Pancreas (tissue), 10 donors: ENCODE results near the gene TTLL5. TPM values are rescaled to one million over a fixed set of nuclear protein-coding genes. Genes with fewer than 3 reads are reported as not detected.

ENCODE experiments used
- ATAC-seq, 4 donors: fragments of 200-7000 bp; cut with Tn5 transposase; one replicate each; pipeline versions ENCODE4 v1.8.0 to v1.9.1; 2020; ENCODE audit warnings: mild to moderate bottlenecking in 4 of 4, moderate library complexity in 4 of 4
- DNase-seq, 6 donors: peaks; one replicate each; pipeline ENCODE4 v3.0.0-alpha.2; 2020
- FAIRE-seq: peaks from 2 replicates; lab custom pipeline; 2012; peaks lifted over from hg19 to GRCh38; lab: Jason Lieb, UNC
- H3K27ac ChIP-seq, 4 donors: fragments of 200-600 bp; sonication (generic); 1 replicate in 3 of 4; 2 replicates in 1 of 4; pipeline versions ENCODE4 v1.5.0 to v1.8.0; 2020
- H3K27me3 ChIP-seq, 4 donors: fragments of 200-600 bp; one replicate each; pipeline ENCODE4 v1.8.0; 2021
- H3K36me3 ChIP-seq, 3 donors: fragments of 200-600 bp; sonication (generic) in 1 of 3; one replicate each; pipeline versions ENCODE4 v1.5.0 to v1.8.0; 2020 to 2021
- H3K4me1 ChIP-seq, 3 donors: fragments of 200-600 bp; one replicate each; pipeline ENCODE4 v1.8.0; 2021
- H3K4me3 ChIP-seq, 4 donors: fragments of 200-600 bp; sonication (generic) in 2 of 4; one replicate each; pipeline versions ENCODE4 v1.5.0 to v1.8.0; 2020 to 2021
- H3K9me3 ChIP-seq, 4 donors: fragments of 200-600 bp; one replicate each; pipeline ENCODE4 v1.8.0; 2021
- CTCF ChIP-seq, 4 donors: fragments of 200-600 bp; sonication (generic) in 3 of 4; IDR thresholded peaks; one replicate each; pipeline versions ENCODE4 v1.5.0 to v1.8.0; 2021; ENCODE audit warnings: antibody characterized with exemption in 4 of 4
- WGBS, 2 donors: extraction: QIAGEN DNeasy Blood & Tissue Kit; methylation state at CpG; one replicate each; pipeline ENCODE4 v1.1.7; 2013; 5-methylcytosine and 5-hydroxymethylcytosine counted together
- intact Hi-C, 3 donors: fragments of 100-400 bp; cut with DNase I; formaldehyde crosslinking; loops; one replicate each; pipeline versions ENCODE4 v1.11.1 to v1.14.2; 2022
- polyA plus RNA-seq, 2 donors: library from polyadenylated mRNA; stranded (reverse); fragments of 200-250 nt; gene quantifications; one replicate each; pipeline ENCODE4 v1.2.3, GENCODE V29; 2013
- total RNA-seq, 6 donors: library from RNA; stranded (reverse); fragmentation: NEBNext Ultra II Directional in 4 of 6; extraction: Animal tissue kit (Norgen Biotek cat#: 25700) in 4 of 6; gene quantifications; one replicate each; pipeline versions ENCODE4 v1.2.1 to v1.2.4, GENCODE V29; 2021 to 2023
- donor health status: healthy with polysubstance abuse.
- donor health status: DM: no; HTN: no; CAD: no; lungs with moderate emphysema.
- donor health status: DM: no; HTN: no; CAD: no.
- donor health status: control.
- donor health status: control.
- donor health status: Bipolar disorder and iron deficiency.
- donor health status: DM: yes; HTN: yes; CAD: no.
- donor health status: DM: no; HTN: no; CAD: no.
- donor health status: DM: no; HTN: no; CAD: no.
- donor health status: DM: yes; HTN: yes; CAD: no.

TTLL5 gene
- total and polyA plus RNA-seq, 8 donors = 7.6 to 22.6 (median 12.0) TPM

- H3K4me1 ChIP-seq = no peaks in the 10 kb centered on the region
- intact Hi-C loops = no loop called here
- H3K27ac ChIP-seq = no peak overlapping the region
- no peaks in the 10 kb centered on the region for H3K36me3 ChIP-seq
- no peak for ATAC-seq
- DNase-seq = no peak
- no peak for FAIRE-seq
- no peak overlapping the region for H3K4me3 ChIP-seq
- no peaks in the 10 kb centered on the region for H3K27me3 ChIP-seq
- TF ChIP-seq CTCF (IDR thresholded peaks at IDR 0.05) = no peak
- WGBS, 2 donors = 81 to 86% methylated on average over 1 of the region's 1 CpG
- H3K9me3 ChIP-seq = no peaks in the 10 kb centered on the region
Observed at GRCh38 chr14:75748336-75748735, 87.3 kb downstream of the TTLL5 start.

- FAIRE-seq (no peak), DNase-seq (no peak), ATAC-seq (peak in 1 of 4 donors; percentile 44)
- Histone ChIP-seq H3K4me3 (no peak overlapping the region), H3K9me3 (no peaks in the 10 kb centered on the region), H3K4me1 (no peaks in the 10 kb centered on the region), H3K27ac (no peak overlapping the region), H3K36me3 (no peaks in the 10 kb centered on the region), H3K27me3 (no peaks in the 10 kb centered on the region)
- no peak for TF ChIP-seq CTCF (IDR thresholded peaks at IDR 0.05)
- 94 to 96% methylated on average over 5 of the region's 5 CpGs for whole genome bisulfite sequencing, 2 donors
- intact Hi-C loops = no loop called here
Observed at GRCh38 chr14:75751296-75751695, 90.2 kb downstream of the TTLL5 start.

GRCh38 chr14:75752086-75752485, 91.0 kb downstream of the TTLL5 start:
- H3K9me3 ChIP-seq = no peaks in the 10 kb centered on the region
- H3K4me1 ChIP-seq = no peaks in the 10 kb centered on the region
- no peak for ATAC-seq
- no peaks in the 10 kb centered on the region for H3K27me3 ChIP-seq
- intact Hi-C loops = no loop called here
- TF ChIP-seq CTCF (IDR thresholded peaks at IDR 0.05) = no peak
- no peak overlapping the region for H3K4me3 ChIP-seq
- no peak overlapping the region for H3K27ac ChIP-seq
- DNase-seq = no peak
- no peaks in the 10 kb centered on the region for H3K36me3 ChIP-seq
- 83 to 90% methylated on average over 3 of the region's 3 CpGs for WGBS, 2 donors
- FAIRE-seq = no peak

- H3K27ac ChIP-seq = no peak overlapping the region
- DNase-seq (no peak), FAIRE-seq (no peak), ATAC-seq (no peak)
- no peaks in the 10 kb centered on the region for H3K4me1 ChIP-seq
- H3K9me3 ChIP-seq = no peaks in the 10 kb centered on the region
- no peak for TF ChIP-seq CTCF (IDR thresholded peaks at IDR 0.05)
- intact Hi-C loops = no loop called here
- 79 to 87% methylated on average over 4 of the region's 4 CpGs for WGBS, 2 donors
- no peaks in the 10 kb centered on the region for H3K36me3 ChIP-seq
- no peaks in the 10 kb centered on the region for H3K27me3 ChIP-seq
- no peak overlapping the region for H3K4me3 ChIP-seq
Observed at GRCh38 chr14:75752907-75753594, 92.0 kb downstream of the TTLL5 start.

GRCh38 chr14:75753696-75754095, 92.7 kb downstream of the TTLL5 start:
- FAIRE-seq = no peak

More at GRCh38 chr14:75753696-75754095, 92.7 kb downstream of the TTLL5 start:
- H3K36me3 ChIP-seq = no peaks in the 10 kb centered on the region
- no peaks in the 10 kb centered on the region for H3K4me1 ChIP-seq
- 85 to 94% methylated on average over 4 of the region's 4 CpGs for WGBS, 2 donors
- ATAC-seq (no peak), DNase-seq (no peak)
- no peaks in the 10 kb centered on the region for H3K27me3 ChIP-seq
- intact Hi-C loops = no loop called here
- H3K4me3 ChIP-seq = no peak overlapping the region
- no peak overlapping the region for H3K27ac ChIP-seq
- no peak for TF ChIP-seq CTCF (IDR thresholded peaks at IDR 0.05)
- no peaks in the 10 kb centered on the region for H3K9me3 ChIP-seq
